Stimulated activated CD8-positive, alpha-beta memory T cell treated with anti-CD3 and anti-CD28 coated beads, Interleukin-7, amount 100 ng/mL, for 4 hours (primary cell): ENCODE data around the gene SMIM44.

Source experiments
- DNase-seq, 2 donors: peaks; one replicate each; pipeline ENCODE4 v3.0.0-alpha.2; 2020; ENCODE audit warnings: low read depth in 2 of 2

Gene SMIM44

DNA sequence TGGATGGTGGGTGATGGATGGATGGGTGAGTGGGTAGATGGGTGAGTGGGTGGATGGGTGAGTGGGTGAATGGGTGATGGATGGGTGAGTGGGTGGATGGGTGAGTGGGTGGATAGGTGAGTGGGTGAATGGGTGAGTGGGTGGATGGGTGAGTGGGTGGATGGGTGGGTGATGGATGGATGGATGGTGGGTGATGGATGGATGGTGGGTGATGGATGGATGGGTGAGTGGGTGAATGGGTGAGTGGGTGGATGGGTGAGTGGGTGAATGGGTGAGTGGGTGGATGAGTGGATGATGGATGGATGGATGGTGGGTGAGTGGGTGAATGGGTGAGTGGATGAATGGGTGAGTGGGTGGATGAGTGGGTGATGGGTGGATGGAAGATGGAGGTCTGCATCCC lies 5.7 kb downstream of the SMIM44 start:
- no peak for DNase-seq

DNA sequence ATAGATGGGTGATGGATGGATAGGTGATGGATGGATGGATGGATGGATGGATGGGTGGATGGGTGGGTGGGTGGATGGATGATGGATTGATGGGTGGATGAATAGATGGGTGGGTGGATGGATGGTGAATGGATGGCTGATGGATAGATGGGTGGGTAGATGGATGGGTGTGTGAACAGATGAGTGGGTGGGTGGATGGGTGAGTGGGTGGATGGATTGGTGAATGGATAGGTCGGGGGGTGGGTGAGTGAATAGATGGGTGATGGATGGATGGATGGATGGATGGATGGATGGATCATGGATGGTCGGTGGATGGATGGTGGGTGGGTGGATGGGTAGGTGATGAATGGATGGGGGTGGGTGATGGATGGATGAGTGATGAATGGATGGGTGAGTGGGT lies 6.4 kb downstream of the SMIM44 start:
- no peak for DNase-seq

DNA sequence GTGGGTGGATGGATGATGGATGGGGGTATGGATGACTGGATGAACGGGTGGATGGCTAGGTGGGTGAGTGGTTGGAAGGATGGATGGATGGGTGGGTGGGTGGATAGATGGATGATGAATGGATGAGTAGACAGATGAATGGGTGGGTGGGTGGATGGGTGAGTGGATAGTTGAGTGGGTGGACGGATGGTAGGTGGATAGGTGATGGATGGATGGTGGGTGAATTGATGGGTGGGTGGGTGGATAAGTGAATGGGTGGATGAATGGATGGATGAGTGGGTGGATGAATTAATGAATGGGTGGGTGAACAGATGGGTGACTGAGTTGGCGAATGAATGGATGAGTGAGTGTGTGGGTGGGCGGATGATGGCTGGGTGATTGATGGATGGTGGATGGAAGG lies 7.8 kb downstream of the SMIM44 start:
- no peak for DNase-seq

DNA sequence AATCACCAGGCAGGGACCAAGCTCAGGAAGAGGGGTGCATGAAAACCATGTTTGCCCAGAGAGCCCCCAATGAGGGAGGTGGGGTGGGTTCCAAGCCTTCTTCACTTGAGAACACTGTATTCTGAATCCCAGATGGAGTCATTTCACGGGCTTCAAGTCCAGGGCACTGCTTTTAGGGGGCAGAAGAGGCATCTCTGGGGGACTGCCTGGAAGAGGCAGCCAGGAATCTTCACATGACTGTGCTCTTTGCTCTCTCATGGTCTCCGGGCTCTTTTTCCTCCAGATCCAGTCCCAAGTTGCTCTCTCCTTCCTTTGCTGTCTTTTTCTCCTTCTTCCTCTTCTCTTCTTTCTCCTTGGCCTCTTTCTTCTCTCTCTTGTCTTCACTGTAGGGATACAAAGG lies 8.6 kb downstream of the SMIM44 start:
- no peak for DNase-seq

DNA sequence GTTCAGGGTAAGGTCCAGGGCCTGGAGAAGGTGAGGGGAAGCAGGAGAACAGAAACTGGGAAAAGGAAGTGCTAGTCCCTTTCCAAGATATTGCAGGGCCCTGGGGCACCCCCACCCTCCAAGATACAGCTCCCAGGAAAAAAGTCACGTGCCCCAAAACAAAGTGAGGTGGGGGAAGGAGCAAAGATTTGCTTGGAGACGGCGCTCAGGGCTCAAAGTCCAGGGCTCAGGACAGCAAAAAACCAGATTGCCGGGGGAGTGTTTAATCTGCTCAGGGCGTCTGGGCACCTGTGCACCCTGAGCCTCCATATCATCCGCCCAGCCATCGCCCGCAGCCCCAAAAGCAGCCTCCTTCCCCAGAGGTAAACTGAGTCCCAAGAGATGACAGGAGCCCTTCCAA lies 9.2 kb downstream of the SMIM44 start:
- no peak for DNase-seq

DNA sequence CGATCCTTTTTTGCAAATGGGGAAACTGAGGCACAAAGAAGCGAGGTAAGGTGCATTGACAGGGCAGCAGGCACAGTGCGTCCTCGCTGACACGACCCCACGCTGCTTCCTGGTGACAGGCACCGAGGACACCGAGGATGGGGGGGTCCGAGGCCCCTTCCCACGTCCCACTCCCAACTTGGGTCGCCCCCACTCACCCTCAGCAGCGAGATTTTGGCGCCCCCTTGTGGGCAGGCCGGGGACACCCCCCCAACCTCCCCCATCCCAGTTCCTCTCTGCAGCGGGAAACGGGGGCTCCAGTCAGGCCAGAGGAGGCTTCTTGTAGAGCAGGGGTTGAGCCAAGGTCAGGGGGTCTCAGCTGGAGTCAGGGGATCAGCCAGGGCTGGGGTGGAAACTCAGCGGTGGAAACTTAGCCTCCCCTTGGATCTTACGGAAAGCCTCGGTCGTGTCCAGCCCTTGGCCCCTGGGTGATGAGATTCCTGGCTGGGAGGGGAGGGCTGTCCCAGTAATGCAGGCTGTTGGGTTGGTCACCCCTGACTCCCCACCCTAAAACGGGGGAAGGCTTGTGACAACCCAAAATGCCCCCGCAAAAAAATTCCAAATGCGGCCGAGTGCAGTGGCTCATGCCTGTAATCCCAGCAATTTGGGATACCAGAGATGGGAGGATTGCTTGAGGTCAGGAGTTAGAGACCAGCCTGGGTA lies 11.1 kb downstream of the SMIM44 start:
- DNase-seq, result peak in 1 of 2 donors; percentile 15

DNA sequence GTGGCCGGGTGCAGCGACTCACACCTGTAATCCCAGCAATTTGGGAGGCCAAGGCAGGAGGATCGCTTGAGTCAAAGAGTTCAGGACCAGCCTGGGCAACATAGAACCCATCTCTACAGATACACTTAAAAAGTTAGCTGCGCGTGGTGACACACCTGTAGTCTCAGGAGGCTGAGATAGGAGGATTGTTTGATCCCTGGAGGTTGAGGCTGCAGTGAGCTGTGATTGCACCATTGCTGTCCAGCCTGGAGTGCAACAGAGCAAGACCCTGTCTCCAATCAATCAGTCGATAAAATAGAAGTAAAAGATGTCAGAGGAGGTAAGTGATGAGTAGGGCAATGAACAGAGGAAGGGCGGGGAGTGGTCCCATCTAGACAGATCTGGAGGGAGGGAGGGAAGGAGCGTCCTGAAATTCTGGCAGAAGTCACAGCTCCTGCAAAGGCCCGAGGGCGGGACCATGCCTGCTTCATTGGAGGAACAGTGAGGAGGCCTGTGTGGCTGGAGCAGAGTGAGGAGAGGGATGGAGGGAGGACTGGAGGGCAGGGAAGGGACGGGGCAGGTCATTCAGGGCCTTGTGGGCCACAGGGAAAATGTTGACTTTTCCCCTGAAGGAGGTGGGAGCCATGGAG lies 12.6 kb downstream of the SMIM44 start:
- no peak for DNase-seq

GRCh38 chr19:3469638-3470499 lies 13.4 kb downstream of the SMIM44 start:
- no peak for DNase-seq

- DNase-seq, result no peak
Observed at GRCh38 chr19:3468211-3468610, 15.0 kb downstream of the SMIM44 start.

DNA sequence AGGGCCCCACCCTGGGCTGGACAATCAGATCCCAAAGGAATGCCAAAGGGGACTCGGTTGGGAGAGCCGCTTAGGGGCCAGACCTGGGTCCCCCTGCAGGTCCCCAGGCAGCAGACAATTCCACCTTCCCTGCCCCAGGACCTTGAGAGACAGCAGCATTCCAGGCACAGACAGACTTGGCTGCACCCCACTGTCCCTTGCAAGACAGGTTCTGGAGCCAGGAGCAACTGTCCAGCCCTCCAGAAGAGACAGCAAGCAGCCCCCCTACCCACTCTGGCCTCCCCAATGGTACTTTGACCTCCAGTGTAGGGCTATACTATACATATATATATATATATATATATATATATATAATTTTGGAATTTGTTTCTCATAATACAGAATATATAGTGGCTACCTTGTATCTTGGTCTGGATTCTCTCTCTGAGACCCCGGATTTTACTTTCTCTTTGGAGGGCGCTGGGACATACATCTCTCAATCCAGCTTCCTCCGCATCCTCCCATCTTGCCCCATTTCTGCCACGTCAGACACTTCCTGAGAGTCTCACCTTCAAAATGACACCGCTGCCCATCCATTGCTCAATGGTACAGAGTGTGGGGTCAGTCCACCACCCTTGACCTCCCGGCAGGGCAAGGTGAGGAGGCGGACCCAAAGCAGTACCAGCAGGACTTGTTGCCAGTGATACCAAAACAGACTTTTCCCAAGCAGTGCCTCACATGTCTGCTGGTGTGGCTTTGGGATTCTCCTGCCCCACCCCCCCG lies 15.6 kb downstream of the SMIM44 start:
- no peak for DNase-seq

GRCh38 chr19:3466635-3467034 lies 16.6 kb downstream of the SMIM44 start:
- no peak for DNase-seq

DNA sequence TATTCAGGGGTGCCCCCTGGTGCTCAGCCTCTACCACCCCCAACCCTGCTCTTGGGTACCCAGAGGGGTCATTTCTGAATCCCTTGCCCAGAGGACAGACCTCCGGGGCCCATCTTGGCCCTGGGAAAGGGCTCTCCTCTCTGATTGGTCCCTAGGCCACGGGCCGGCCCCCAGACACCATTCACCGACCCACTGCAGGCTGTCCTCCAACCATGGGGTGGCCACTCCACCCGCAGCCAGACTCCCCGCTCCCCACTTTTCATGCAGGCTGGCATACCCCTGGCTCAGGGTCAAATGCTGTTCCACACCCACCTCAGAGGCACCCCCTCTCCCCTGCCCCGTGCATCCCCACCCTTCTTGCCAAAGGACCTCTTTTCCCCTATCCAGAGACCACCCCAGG lies 17.7 kb downstream of the SMIM44 start:
- DNase-seq, result no peak

DNA sequence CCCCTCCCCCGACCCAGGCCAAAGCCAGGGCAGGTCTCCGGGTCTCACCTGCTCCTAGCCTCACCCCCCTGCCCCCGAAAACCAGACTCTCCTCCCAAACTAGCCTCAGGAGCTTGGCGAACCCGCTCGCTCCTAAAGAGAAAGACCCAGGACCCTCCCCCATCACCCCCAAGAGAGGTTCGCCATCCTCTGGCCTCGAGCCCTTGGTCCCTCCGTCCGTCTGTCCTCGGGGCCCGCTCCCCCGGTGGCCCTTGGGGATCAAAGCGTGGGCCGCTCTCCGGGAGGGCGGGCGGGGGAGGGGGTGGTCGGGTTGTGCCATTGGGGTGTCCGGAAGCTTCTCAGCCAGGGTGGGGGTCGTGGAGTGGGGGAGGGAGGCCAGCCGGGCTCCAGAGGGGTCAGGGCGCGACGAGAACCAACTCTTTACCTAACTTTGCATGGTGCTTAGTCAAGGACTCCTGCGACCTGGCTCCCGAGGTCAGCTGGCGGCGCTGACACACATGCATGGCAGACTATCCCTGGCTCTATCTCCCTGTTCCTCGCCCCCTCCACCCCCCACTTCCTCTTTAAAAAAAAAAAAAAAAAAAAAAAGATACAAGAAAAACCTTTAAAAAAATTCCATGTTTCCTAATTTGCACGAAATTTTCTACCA lies 18.5 kb downstream of the SMIM44 start:
- DNase-seq, result no peak

DNA sequence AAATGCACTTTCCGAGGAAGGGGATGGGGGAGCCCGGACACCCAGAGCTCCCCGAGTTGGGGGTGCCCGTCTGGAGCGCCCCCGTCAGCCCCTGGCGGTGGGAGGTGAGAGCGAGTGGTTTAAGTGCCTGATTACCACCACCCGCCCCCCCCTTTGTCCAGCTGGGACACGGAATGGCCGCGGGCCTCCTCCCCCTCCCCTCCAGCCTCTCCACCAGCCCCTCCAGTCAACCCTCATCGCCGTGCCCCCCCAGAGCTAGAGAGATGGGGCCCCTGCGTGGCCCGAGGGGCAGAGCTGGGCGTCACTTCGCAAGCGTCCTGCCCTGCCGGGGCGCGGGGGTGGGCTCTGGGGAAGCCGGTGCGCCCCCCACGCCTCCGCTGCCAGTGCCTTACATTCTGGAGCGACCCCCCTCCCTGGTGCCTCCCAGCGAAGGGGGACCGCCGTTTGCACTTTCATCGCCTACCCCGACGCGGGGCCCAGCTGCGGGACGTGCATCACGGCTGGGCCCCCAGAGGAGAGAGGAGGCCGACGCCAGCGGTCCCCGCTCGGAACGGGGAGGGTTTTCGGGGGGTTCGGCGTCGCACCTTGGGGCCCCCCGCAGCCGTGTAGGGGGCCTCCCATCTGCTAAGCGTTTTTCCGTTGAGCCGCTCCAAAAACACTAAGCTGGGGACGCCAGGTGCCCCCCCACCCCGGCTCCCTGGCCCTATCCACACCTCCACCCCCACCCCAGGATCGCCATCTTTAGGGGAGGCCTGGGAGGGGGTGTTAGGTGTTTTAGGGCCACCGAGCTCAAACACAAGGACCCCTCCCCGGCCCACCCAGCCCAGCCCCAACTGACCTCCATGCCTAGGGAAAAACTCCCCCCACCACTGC lies 19.3 kb downstream of the SMIM44 start:
- no peak for DNase-seq

GRCh38 chr19:3462991-3463713 lies 20.1 kb downstream of the SMIM44 start:
- no peak for DNase-seq

DNA sequence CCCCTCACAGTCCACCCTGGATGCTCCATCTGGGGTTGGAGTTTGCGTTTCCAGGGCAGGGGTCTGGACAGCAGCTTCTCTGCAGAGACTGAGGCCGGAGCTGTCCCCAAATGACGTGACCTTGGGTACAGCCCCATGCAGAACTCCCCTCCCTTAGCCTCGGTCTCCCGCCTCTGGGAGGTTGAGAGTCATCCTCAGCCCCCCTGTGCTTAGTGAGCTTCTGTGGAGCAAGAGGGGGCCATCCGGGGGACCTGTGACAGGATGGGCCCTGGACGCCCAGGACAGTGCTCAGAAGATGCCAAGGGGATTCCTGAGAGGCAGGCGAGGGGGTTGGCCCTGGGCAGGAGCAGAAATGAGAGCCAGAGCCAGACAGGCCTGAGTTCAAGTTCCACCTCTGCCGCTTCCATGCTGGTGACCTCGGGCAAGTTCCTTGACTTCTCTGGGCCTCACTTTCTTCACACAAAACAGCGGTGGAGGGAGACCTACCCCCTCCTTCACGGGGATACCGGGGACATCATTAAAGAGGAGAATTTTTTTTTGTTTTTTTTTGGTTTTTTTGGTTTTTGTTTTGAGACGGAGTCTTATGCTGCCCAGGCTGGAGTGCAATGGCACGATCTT lies 23.2 kb downstream of the SMIM44 start:
- DNase-seq, result no peak

GRCh38 chr19:3459089-3459881 lies 24.0 kb downstream of the SMIM44 start:
- DNase-seq, result no peak

- DNase-seq, result no peak
Observed at GRCh38 chr19:3458229-3459088, 24.8 kb downstream of the SMIM44 start.
